Measurements from ENCODE around the gene BOD1L2.

The BOD1L2 gene

DNA sequence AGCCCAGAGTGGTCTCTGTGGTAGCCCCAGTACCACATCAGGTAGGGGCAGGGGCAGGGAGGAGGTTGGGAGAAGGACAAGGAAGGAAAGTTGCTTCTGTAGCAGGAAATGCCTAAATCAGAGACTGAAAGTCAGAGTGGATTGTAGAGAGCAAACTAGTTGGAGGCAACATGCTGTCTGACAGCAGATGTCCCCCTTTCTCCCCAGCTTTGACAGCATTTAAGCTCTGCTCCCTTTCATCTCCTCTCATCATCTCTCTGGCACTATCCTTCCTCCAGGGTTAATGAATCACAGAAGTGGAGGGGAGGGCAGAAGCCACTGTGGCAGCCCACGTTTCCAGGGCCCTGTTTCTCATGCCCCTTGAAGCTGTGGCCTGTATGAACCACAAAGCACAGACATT lies 50.4 kb downstream of the BOD1L2 start:
- no peak overlapping the region for H3K4me2 ChIP-seq (ENCODE audit: low read length)
- no peaks in the 10 kb centered on the region for H3K4me1 ChIP-seq (ENCODE audit: insufficient read depth, low read length, severe bottlenecking)
- no peaks in the 10 kb centered on the region for H3K9me2 ChIP-seq (ENCODE audit: low read depth, low read length)
- H3K9me3 ChIP-seq (ENCODE audit: low read length): no peaks in the 10 kb centered on the region
- H2AFZ ChIP-seq (ENCODE audit: low read length): no peak overlapping the region
- TF ChIP-seq, protein P1, sequence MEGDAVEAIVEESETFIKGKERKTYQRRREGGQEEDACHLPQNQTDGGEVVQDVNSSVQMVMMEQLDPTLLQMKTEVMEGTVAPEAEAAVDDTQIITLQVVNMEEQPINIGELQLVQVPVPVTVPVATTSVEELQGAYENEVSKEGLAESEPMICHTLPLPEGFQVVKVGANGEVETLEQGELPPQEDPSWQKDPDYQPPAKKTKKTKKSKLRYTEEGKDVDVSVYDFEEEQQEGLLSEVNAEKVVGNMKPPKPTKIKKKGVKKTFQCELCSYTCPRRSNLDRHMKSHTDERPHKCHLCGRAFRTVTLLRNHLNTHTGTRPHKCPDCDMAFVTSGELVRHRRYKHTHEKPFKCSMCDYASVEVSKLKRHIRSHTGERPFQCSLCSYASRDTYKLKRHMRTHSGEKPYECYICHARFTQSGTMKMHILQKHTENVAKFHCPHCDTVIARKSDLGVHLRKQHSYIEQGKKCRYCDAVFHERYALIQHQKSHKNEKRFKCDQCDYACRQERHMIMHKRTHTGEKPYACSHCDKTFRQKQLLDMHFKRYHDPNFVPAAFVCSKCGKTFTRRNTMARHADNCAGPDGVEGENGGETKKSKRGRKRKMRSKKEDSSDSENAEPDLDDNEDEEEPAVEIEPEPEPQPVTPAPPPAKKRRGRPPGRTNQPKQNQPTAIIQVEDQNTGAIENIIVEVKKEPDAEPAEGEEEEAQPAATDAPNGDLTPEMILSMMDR (IDR thresholded peaks at IDR 0.05; ENCODE audit: low read length): no peak
- TF ChIP-seq EZH2 (IDR thresholded peaks at IDR 0.05; ENCODE audit: borderline replicate concordance, low read length): no peak
- H3K27ac ChIP-seq (ENCODE audit: low read depth, low read length, poor library complexity, severe bottlenecking): no peak overlapping the region
- H3K36me3 ChIP-seq (ENCODE audit: insufficient read depth, low read length): no peaks in the 10 kb centered on the region
- H3K27me3 ChIP-seq (ENCODE audit: insufficient read depth, low read length): no peaks in the 10 kb centered on the region
- no peaks in the 10 kb centered on the region for H4K20me1 ChIP-seq (ENCODE audit: insufficient read depth, low read length)
- no peak overlapping the region for H3K9ac ChIP-seq (ENCODE audit: low read length)
- H3K4me3 ChIP-seq (ENCODE audit: low read depth, low read length, poor library complexity, severe bottlenecking): no peak overlapping the region
- H3F3A ChIP-seq (ENCODE audit: insufficient read depth, low read length): no peaks in the 10 kb centered on the region
- H3K79me2 ChIP-seq (ENCODE audit: insufficient read depth, low read length): no peaks in the 10 kb centered on the region

DNA sequence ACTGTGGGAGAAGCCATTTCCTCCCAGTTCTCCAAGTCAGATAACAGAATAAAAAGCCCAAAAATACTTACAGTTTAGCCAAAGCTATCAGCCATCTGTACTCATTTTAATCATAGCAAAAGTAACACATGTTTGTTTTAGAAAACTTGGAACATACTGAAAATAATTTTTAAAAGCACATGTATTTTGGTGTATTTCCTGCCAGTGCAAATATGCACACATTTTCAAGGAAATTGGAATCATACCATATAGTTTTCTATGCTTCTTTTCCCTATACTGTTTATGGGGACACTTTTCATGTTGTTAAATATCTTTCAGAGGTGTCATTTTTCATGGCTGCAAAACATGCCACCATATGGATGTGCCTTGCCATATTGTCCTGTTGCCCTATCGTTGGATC lies 51.2 kb downstream of the BOD1L2 start:
- Histone ChIP-seq H3K4me3 (ENCODE audit: low read depth, low read length, poor library complexity, severe bottlenecking) (no peak overlapping the region), H3K4me1 (ENCODE audit: insufficient read depth, low read length, severe bottlenecking) (no peaks in the 10 kb centered on the region), H3K9me3 (ENCODE audit: low read length) (no peaks in the 10 kb centered on the region), H3K9ac (ENCODE audit: low read length) (no peak overlapping the region), H3K9me2 (ENCODE audit: low read depth, low read length) (no peaks in the 10 kb centered on the region), H2AFZ (ENCODE audit: low read length) (no peak overlapping the region), H3K36me3 (ENCODE audit: insufficient read depth, low read length) (no peaks in the 10 kb centered on the region), H3F3A (ENCODE audit: insufficient read depth, low read length) (no peaks in the 10 kb centered on the region), H3K4me2 (ENCODE audit: low read length) (no peak overlapping the region), H3K27ac (ENCODE audit: low read depth, low read length, poor library complexity, severe bottlenecking) (no peak overlapping the region), H3K27me3 (ENCODE audit: insufficient read depth, low read length) (no peaks in the 10 kb centered on the region), H3K79me2 (ENCODE audit: insufficient read depth, low read length) (no peaks in the 10 kb centered on the region), H4K20me1 (ENCODE audit: insufficient read depth, low read length) (no peaks in the 10 kb centered on the region)
- TF ChIP-seq EZH2 (IDR thresholded peaks at IDR 0.05; ENCODE audit: borderline replicate concordance, low read length): no peak
- TF ChIP-seq, protein P1 (IDR thresholded peaks at IDR 0.05; ENCODE audit: low read length): no peak

Measured in OCI-LY1 (cell line).